Measurements from ENCODE around the gene ROR2.

The ROR2 gene

DNA sequence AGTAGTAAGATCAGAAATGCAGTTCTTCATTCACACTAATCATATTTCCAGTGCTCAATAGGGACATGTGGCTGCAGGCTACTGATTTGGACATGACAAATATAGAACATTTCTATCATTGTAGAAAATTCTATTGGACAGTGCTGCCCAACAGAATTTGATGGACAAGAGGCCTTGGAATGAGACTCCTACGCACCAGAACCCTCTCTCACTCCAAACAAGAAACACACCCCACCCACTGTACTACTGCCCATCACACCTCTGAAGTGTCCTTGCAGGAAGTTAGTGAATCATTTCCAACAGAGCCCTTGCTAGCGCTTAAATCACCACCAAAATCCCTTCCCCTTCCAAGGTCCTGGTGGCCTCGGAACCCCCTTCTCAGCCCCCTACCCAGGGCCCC, 66.5 kb downstream of the ROR2 start:
- Mint-ChIP-seq H3K27ac (peak overlapping the region in 2 of 3 experiments; percentile 63 to 95), H3K4me3 (no peak overlapping the region)

DNA sequence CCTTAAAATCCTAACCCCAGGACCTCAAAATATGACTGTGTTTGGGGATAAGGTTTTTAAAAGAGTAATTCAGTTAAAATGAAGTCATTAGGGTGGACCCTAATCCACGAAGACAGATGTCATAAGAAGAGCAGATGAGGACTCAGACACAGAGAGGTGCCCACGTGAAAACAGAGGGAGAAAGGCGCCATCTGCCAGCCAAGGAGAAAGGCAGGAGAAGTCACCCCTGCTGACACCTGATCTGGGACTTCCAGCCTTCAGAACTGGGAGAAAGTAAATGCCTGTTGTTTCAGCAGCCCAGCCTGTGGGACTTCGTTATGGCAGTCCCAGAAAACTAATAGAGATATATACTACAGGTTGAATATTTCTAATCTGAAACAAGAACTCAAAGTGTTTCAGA, 67.4 kb downstream of the ROR2 start:
- Mint-ChIP-seq H3K27me3 (ENCODE audit: low read depth) (peaks cover 27% of the 10 kb centered on the region), H3K36me3 (ENCODE audit: low read depth) (peaks cover 30% of the 10 kb centered on the region), H3K9me3 (no peaks in the 10 kb centered on the region), H3K27ac (no peak overlapping the region), H3K4me1 (peaks cover 36% of the 10 kb centered on the region), H3K4me3 (no peak overlapping the region)
- TF ChIP-seq, protein P1, sequence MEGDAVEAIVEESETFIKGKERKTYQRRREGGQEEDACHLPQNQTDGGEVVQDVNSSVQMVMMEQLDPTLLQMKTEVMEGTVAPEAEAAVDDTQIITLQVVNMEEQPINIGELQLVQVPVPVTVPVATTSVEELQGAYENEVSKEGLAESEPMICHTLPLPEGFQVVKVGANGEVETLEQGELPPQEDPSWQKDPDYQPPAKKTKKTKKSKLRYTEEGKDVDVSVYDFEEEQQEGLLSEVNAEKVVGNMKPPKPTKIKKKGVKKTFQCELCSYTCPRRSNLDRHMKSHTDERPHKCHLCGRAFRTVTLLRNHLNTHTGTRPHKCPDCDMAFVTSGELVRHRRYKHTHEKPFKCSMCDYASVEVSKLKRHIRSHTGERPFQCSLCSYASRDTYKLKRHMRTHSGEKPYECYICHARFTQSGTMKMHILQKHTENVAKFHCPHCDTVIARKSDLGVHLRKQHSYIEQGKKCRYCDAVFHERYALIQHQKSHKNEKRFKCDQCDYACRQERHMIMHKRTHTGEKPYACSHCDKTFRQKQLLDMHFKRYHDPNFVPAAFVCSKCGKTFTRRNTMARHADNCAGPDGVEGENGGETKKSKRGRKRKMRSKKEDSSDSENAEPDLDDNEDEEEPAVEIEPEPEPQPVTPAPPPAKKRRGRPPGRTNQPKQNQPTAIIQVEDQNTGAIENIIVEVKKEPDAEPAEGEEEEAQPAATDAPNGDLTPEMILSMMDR (IDR thresholded peaks at IDR 0.05; ENCODE audit: unreplicated experiment in 3 of 3), result no peak

More for the DNA sequence above, 66.5 kb downstream of the ROR2 start:
- Mint-ChIP-seq H3K4me1 (peaks cover 42% of the 10 kb centered on the region), H3K27me3 (ENCODE audit: low read depth) (peaks cover 27% of the 10 kb centered on the region), H3K9me3 (no peaks in the 10 kb centered on the region), H3K36me3 (ENCODE audit: low read depth) (peaks cover 30% of the 10 kb centered on the region)
- TF ChIP-seq, protein P1 (IDR thresholded peaks at IDR 0.05; ENCODE audit: unreplicated experiment in 3 of 3), result no peak

DNA sequence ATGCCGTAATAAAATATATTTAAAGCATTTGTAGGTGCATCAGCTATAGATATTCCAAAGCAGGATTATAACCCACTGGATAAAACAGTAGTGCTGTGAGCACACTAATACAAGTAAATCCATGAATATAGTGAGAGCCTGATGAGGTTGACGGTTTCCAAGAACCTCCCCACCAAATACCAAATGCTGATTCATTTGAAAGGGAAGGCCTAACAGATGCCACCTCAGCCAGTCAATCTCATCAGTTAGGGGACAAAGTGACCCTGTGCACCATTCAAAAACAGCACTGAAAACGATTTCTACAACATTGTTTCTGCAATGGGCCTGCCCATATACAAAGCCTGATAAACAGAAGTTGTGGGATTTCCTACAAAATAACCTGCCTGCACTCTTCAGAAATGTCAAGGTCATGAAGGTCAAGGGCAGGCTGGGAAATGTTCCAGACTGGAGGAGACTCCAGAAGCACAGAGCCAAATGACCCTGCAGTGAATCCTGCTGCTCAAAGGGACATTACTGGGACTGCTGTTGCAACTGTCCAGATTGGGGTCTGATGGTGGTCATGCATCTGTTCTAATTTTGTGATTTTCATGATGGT, 69.6 kb downstream of the ROR2 start:
- no peak overlapping the region for H3K27ac Mint-ChIP-seq
- H3K4me3 Mint-ChIP-seq, result no peak overlapping the region
- H3K27me3 Mint-ChIP-seq (ENCODE audit: low read depth), result peaks cover 21% of the 10 kb centered on the region
- peaks cover 33% of the 10 kb centered on the region for H3K36me3 Mint-ChIP-seq (ENCODE audit: low read depth)
- H3K9me3 Mint-ChIP-seq, result no peaks in the 10 kb centered on the region
- H3K4me1 Mint-ChIP-seq, result peaks cover 38% of the 10 kb centered on the region
- TF ChIP-seq, protein P1 (IDR thresholded peaks at IDR 0.05; ENCODE audit: unreplicated experiment in 3 of 3), result no peak

DNA sequence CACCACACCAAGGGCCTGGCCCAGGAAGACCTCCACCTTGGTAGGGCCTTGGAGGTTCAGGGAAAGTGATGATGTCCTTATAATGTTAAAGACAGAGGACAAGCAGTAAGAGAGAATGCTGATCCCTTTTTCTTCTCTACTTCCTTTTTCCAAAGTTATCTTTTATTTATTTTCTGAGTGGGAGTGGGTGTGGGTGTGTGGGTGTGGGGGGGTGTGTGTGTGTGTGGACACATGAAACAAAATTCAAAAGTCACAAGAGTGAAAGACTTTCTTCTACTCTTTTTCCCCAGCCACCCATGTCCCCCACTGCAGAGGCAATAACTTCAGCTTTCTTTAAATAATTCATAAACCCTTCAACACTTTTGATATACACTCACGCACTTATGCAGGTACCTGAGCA, 70.8 kb downstream of the ROR2 start:
- peaks cover 32% of the 10 kb centered on the region for H3K36me3 Mint-ChIP-seq (ENCODE audit: low read depth)
- H3K4me1 Mint-ChIP-seq, result peaks cover 36% of the 10 kb centered on the region
- H3K4me3 Mint-ChIP-seq, result no peak overlapping the region
- TF ChIP-seq, protein P1 (IDR thresholded peaks at IDR 0.05; ENCODE audit: unreplicated experiment in 3 of 3), result no peak
- H3K27me3 Mint-ChIP-seq (ENCODE audit: low read depth), result peaks cover 24% of the 10 kb centered on the region
- no peaks in the 10 kb centered on the region for H3K9me3 Mint-ChIP-seq
- no peak overlapping the region for H3K27ac Mint-ChIP-seq

DNA sequence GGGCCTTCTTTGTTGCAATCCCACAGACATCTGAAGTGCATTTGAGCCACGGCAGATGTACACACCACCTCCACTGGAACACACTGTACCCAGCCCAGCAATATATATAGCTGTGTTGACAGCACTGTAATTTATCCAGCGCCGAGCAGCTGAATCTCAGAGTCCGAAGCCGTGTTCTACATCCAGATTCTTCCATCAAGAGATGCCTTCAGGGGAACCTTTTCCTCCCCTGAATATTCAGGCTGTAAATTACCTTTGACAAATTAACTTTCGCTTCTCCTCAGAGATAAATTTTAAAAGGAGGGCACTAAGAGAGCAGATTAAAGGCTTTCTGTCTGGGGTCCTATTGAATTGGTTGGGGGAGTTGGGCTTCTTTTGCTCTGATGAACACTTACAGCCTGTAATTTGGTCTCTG, 76.4 kb downstream of the ROR2 start:
- peak overlapping the region in 1 of 3 experiments; percentile 20 for H3K4me3 Mint-ChIP-seq
- no peaks in the 10 kb centered on the region for H3K9me3 Mint-ChIP-seq

More for the DNA sequence above, 76.4 kb downstream of the ROR2 start:
- Mint-ChIP-seq H3K36me3 (ENCODE audit: low read depth) (peaks cover 11% of the 10 kb centered on the region), H3K27ac (peak overlapping the region; percentile 56 to 68 (median 60)), H3K4me1 (peaks cover 69% of the 10 kb centered on the region), H3K27me3 (ENCODE audit: low read depth) (peaks cover 11% of the 10 kb centered on the region)
- TF ChIP-seq, protein P1 (IDR thresholded peaks at IDR 0.05; ENCODE audit: unreplicated experiment in 3 of 3), result no peak
